HG03469 (cell line): ENCODE results near the gene CD300LF.

Source experiments
- ATAC-seq: cut with Tn5 transposase; IDR thresholded peaks from one replicate; pipeline ENCODE4 v1.9.1; 2021; ENCODE audit warnings: mild to moderate bottlenecking, moderate library complexity, moderate number of reproducible peaks; ENCODE audit not compliant: unreplicated experiment

Gene CD300LF

DNA sequence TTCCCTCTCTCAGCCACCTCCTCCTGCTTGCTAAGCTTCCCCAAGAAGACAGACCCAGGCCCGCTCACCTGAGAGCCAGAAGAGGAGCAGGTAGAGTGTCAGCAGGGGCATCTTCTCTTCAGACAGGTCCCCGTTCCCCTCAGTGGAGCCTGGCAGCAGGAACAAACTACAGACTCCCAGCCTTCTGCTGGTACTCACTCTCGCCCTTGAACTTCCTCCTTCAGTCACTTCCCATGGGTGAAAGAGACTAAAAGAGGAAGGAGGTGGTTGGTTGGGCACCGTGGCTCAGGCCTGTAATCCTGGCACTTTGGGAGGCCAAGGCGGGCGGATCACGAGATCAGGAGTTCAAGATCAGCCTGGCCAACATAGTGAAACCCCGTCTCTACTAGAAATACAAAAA, at the start of gene CD300LF:
CD300LF (minus strand) TSS at position 168 of the 400 bp plus-strand sequence; CDS start at position 111, 57 bp downstream.
- ATAC-seq: no peak

DNA sequence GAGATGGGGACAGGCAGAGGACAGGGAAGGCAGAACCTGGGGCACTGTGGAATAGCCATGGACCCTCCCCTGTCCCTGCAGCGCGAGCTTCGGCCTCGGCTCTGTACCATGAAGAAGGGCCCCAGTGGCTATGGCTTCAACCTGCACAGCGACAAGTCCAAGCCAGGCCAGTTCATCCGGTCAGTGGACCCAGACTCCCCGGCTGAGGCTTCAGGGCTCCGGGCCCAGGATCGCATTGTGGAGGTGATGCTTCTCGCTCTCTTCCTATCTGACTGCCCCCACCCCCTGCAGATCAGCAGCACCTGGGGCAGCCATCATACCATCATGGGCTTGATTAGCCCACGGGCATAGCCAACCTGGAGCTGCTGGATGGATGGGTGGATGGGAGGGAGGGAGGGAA, 49.2 kb upstream of the CD300LF start:
- no peak for ATAC-seq

DNA sequence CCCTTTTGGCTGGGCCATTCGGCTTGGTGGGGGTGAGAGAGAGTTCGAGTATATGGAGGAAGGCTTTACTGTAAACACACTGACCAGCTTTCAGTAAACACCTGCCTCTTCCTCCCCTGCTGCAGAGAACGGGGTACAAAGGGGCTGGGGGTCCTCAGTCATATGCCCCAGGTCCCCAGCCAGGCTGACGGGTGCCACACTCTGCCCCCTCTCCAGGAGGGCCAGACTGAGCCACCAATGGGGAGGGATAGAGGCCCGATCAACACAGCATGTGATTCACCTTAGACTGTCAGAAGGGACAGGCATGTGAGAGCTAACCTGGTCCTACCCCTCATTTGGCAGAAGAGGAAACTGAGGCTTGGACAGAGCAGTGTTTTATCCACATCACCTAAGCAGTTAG, 48.7 kb upstream of the CD300LF start:
- ATAC-seq: no peak

DNA sequence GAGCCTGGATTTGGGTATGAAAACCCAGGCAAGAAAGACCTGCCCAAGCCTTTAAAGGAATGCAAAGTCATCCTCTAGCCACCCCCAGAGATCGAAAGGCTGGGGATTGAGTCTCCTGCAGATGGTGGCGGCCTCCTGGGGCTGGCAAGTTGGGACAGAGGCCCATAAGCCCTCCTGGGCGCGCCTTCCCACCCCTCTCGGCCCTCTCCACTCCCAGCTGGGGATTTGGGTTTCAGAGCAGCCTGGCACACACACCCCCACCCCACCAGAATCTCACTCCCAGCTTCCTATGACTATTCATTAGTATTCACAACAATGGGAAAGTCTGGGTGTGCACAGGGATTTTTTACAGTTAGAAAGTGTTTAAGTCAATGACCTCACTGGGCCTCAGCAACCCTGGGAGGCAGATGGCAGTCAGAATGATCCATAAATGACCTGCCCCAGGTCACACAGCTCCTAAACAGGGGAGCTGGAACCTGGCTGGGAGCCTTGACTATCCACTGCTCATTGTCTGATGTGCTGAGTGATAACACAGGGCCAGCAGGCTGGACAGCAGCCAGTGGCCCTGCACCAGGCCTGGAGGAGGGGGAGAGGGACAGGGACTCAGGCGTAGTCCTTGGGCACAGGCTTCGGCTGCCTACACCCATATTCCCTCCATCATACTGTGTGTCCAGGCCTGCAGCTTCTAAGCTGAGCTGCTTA, 47.8 kb upstream of the CD300LF start:
- no peak for ATAC-seq

DNA sequence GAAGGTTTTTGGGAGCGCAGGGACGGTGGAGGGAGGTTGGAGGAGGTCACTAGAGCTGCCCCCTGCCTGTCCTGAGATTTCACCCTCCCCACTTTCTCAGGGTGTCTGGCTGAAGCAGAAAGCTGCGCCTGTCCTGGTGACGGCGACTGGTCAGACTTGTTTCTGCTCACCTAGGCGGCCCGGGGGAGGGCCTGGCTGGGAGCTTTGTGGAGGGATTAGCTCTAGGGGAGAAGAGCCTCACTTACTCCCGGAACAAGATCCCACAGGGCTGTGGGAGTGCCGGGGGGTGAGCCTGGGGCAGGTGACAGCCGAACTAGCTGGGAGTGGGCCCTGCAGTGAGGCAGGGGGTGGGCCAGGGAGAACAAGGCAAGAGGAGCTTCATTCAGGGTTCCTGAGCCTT, 47.2 kb upstream of the CD300LF start:
- ATAC-seq: no peak

DNA sequence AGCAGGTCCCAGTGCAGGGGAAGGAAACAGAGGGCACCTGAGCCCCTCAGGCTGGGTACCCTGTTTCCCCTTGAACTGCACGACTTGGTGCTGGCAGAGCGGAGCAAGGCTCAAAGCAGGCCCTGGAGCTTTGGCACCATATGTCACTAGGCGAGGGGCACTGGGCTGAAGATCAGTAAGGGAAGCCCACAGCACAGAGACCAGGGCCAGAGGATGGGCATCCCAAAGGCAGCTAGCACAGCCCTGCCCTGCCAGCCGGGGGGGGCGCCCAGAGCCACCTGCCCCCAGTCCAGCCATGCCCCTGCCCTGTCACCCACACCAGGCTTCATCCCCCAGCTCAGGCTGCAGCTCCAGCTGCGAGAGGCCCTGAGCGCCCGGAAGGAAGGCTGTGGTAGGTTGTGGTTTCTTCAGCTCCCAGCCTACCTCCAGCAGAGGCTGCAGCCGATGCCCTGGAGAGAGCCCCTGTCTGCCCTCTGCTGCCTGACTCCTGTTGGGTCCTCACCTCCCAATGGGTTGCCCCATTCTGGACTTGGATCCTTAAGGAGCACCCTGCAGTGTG, 46.6 kb upstream of the CD300LF start:
- ATAC-seq: no peak

DNA sequence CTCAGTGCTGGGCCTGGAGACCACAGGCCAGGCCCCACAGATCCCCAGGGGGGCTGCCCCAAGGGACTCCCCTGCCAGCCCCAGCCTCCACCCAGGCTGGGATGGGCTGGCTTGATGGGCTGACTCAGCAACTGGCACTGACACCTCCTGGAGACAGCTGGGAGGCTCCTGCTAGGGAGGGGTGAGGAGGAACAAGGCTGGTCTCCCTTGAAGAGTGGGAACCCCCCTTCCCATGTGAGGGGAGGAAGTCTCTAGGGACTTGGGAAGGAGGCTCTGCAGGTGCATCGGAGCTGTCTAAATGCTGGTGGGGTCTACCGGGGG, 46.1 kb upstream of the CD300LF start:
- no peak for ATAC-seq

DNA sequence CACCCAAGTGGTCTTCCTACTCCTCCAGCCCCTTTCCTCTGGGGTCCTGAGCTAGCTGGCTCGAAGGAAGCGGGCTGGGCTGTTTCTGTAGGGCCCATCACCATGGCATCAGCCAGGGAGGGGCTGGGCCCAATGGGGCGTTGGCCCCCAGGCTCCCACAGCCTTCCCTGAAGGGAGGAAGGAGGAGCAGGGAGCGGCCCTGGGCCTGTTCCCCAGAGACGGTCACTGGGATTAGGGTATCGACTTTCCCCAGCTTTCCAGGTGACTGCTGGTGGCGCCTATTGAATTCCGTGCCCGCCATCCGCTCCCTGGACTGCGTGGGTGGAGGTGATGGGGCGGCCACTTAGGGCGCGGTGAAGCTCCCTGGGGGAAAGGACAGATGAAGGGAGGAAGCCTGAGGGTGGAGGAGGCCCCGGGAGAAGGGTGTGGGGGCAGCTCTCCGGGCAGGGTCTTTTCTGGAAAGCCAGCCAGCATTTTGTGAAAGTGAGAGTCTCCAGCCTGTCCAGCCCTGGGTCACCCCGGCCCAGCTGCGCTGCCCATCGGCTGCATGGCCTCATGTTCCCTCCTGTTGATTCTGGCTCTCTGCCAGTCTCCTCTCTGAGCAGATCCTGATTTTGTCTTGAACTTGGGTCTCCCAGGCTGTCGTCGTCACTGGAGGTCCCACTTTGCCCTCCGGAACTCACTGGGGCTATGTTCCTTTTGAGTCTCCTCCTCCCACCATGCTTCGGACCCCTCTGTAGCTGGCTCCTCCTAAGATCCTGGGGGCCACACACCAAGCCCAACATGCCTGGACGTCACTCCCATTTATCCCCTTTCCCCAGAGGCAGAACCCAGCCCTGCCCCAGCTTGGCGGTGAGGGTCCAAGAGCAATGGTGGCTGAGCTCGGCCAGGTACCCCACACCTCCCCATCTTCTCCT, 45.5 kb upstream of the CD300LF start:
- no peak for ATAC-seq

DNA sequence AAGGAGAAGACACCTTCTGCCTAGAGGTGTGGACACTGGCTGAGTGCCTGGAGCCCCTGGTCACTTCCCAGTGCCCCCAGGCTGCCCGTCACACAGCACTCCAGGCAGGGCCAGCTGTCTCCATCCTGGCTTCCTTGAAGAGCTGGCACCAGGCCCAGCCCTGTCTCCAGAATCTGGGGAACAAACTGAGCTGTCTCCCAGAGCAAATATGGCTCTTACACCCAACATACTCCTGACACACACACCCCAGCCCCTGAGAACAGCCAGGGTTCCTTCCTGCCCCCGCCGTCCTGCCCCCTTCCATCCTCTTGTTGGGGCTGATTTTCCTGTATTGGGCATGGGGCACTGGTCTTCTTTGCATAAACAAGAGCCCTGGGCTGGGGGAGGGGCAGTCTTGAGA, 44.8 kb upstream of the CD300LF start:
- ATAC-seq: no peak

DNA sequence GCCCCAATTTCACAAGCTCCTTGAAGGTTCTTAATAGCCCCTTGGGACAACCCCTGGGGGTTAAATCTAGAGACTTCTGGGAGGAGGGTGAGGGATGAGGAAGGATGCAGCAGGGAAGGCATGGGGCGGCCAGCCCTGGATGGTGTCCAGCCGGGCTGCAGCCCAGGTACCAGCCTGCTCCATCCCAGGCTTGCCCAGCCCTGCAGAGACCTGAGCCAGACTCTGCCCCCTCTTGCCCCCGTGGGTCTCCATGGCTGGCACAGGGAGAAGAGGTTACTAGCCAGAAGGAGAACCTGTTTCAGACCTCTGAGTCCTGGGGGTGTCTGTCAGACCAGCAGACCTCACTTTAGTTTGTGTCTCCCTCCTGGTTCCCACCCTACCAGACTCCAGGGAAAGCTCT, 44.2 kb upstream of the CD300LF start:
- no peak for ATAC-seq

DNA sequence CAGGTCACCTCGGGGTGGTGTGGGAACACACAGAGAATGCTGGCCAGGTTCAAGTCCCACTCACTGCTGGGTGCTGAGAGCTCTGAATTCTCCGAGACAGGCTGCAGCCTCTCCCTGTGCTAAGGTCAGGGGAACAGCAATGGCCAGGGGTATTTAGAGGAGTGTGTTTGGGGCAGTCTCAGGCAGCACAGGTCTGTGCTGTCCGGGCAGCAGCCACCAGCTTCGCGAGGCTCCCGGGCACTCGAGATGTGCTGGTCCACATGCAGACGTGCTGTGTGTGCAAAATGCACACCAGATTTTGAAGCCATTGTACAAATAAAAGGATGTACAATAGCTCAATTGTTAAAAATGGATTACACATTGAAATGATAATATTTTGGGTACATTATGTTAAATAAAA, 42.8 kb upstream of the CD300LF start:
- ATAC-seq: no peak

DNA sequence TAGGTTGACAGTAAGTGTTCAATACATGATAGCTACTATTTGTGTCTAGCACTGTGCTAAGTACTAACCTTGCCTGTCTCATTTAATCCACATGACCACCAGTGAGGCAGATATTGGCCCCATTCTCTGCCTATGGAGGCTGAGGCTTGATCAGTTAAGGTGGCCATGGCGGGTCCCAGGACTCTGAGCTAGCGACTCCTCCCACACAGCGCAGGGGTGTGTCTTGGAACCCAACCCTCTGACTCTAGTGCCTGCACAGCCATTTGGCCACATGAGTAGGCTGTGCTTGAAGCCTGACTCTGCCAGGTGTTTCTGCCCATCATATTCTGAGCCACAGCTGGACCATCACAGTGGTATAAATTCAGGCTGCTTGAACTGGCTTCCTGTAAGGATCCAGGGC, 42.1 kb upstream of the CD300LF start:
- no peak for ATAC-seq

DNA sequence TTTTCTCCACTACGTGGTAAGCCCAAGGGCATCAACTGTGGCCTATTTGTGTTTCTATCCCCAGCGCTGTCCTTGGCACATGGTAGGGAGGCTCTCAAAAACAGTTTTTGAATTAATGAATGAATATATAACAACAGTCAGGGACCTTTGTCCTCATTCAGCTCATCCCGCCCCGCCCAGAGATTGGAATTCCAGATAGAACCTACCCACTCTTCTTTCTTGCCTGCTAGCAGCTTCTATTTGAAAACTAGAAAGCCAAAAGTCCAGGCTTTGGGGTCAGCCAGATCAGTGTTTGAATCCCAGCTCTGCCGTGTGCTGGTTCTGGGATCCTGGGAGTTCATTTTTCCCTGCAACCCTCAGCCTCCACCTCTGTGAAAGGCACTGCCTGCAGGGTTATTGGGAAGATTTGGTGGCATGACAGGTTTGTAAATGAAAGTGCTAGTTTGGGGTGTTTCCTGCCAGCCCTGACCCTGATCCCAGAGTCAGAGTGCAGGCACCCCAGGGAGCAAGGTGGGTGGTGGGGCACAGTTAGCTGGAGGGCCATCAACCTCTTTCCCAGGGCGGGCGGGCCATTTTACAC, 40.2 kb upstream of the CD300LF start:
- ATAC-seq: no peak

DNA sequence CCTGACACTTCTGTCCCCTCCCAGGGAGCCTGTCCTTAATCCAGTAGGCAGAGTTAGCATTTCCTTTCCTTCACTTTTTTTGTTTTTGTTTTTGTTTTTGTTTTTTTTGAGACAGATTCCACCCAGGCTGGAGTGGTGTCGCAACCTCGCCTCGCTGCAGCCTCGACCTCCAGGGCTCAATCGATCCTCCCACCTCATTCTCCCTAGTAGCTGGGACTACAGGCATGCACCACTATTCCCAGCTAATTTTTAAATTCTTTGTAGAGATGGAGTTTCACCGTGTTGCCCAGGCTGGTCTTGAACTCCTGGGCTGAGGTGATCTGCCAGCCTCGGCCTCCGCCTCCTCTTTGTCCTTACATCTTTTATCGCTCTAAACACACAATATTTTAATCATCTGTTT, 39.7 kb upstream of the CD300LF start:
- no peak for ATAC-seq

DNA sequence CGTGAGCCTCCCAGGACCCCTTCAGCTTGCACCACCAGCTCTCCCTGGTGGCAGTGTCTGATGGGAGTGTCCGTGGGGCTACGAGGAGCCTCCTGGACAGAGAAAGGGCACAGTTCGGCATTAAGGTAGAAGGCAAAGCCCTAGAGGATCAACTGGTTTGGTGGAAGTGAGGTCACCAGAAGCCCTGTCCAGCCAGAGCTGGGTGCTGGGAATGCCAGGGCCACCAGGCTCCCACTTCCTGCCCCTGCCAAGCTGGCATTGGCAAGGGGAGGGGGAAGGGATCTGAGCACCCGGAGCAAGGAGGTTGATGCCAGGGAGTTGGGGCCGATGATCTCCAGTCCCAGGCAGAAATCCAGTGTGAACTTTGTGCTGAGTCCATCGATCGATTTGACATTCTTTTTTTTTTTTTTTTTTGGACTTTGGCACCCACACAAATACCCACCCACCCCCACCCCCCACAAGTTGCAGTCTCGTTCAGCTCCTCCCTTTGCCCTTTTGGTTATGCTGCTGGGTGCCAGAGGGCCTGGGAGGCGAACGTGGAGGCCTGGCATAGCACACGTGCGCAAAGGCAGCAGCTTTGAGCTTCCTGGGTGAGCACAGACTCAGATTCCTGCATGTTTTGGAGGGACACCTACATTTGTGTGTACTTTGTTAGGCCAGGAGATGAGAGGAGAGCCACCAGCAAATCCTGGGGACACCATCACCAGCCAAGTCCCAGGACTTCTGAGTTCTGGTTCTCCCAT, 37.8 kb upstream of the CD300LF start:
- ATAC-seq: no peak

DNA sequence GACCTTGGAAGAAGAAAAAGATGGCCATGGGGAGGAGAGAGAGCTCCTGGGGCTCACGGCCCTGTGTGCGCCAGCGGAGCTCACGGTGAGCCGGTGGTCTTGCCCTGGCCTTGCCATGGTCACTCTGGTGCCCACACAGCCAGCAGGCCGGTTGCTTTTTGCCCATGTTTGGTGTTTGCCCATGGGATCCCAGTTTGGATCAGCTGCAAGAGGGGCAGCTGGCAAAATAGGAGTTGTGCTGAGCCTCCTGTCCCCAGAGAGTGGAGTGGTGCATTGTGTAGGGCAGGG, 37.3 kb upstream of the CD300LF start:
- ATAC-seq: no peak

DNA sequence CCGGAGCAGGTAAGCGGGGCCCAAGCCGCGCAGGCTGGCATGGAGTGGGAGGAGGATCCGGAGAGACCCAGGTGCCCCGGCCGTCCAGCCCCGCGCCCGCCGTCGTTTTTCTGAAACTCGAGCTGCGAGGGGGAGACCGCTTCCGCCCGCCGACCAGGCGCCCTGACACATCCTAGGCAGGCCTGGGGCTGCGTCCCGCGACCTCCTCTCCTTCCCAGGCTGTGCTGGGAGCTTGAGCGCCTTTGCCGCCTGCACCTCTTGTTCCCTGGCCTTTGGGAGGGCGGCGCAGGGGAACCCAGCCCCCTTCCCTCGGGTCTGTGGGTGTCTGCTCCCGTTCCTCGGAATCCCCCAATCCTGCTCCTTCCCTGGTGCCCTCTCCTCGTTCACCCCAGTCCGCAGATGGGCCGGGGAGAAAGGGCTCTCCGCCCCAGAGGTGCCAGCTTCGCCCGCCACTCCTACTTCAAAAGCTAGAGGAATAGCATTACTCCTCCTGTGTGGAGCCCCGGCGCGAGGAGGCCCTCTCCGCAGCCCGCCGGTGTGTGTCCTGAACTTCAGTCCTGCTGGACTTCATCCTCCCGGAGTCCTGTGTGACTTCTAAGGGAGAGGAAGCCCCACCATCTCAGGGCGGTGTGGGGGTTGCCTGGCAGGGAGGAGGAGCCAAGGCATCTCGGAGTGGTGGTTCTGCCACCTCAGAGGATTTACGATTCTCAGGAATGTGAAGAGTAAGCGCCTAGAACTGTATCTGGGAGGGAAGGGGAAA, 36.7 kb upstream of the CD300LF start:
- no peak for ATAC-seq

DNA sequence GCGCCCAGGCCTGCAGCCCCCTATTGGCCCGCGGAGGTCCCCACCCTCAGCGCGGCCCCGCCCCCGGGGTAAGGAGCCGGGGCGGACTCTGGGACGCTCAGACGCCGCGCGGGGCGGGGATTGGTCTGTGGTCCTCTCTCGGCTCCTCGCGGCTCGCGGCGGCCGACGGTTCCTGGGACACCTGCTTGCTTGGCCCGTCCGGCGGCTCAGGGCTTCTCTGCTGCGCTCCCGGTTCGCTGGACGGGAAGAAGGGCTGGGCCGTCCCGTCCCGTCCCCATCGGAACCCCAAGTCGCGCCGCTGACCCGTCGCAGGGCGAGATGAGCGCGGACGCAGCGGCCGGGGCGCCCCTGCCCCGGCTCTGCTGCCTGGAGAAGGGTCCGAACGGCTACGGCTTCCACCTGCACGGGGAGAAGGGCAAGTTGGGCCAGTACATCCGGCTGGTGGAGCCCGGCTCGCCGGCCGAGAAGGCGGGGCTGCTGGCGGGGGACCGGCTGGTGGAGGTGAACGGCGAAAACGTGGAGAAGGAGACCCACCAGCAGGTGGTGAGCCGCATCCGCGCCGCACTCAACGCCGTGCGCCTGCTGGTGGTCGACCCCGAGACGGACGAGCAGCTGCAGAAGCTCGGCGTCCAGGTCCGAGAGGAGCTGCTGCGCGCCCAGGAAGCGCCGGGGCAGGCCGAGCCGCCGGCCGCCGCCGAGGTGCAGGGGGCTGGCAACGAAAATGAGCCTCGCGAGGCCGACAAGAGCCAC, 36.0 kb upstream of the CD300LF start, which contains the start of gene NHERF1:
NHERF1 (plus strand) TSS at position 100 of the 750 bp plus-strand sequence; CDS start at position 319, 219 bp downstream.
- ATAC-seq: no peak

DNA sequence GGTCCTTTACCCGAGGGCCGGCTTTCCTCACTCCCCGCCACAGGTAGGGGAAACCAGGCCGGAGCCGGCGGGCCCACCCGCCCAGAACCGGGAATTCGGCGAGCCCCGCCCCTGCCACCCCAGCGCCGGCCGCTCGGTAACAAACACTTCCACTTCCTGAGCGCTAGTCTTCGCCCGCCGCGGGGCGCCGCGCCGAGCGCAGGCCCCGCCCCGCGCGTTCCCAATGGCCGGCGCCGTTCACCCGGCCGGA, 35.5 kb upstream of the CD300LF start:
- peak; percentile 59 for ATAC-seq

DNA sequence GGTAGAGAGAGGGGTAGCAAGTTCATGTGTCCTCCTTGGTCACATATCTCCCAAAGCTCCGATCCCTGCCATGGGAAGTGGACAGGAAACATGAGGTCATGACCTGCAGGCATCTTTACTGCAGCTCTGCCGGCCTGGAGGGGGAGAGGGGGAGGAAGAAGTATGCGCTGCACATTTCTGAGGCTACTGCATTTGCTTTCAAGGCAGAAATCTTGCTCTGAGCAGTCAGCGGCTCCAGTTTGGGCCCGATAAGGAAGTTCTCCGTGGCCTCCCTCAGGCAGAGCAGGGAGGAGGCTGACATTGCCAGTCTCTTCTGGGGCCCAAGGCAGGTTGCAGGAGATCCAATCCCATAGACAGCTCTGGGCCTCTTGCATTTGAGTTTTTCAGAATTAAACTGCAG, 34.2 kb upstream of the CD300LF start:
- no peak for ATAC-seq
